GM12878 (cell line): ENCODE data around the gene RNU2-63P. TPM values are rescaled to one million over a fixed set of nuclear protein-coding genes. Genes with fewer than 3 reads are reported as not detected.

Experiments used
- ATAC-seq: fragments of 200-7000 bp; cut with Tn5 transposase; 3 replicates; pipeline ENCODE4 v1.9.1; 2020; ENCODE audit warnings: mild to moderate bottlenecking, moderate library complexity
- BruUV-seq: library from RNA; stranded (reverse); fragments of 400-500 nt; replicated peaks from 2 replicates; lab custom pipeline; 2021; lab: Mats Ljungman, UMichigan
- CTCF ChIA-PET: fragments of 300-600 bp; sonication (Branson Sonifier 250); formaldehyde crosslinking; extraction: SDS; loops from one replicate; lab custom pipeline; 2021; ENCODE audit warnings: inconsistent platforms; lab: Yijun Ruan, JAX
- POLR2A ChIA-PET: fragments of 350-600 bp; formaldehyde crosslinking; extraction: SDS; loops from one replicate; lab custom pipeline; 2021; ENCODE audit warnings: inconsistent platforms; lab: Charles Lee
- RAD21 ChIA-PET: fragments of 300-600 bp; sonication (Branson Sonifier 250); formaldehyde crosslinking; loops from one replicate; lab custom pipeline; 2023; ENCODE audit warnings: antibody characterized with exemption; ENCODE audit not compliant: unreplicated experiment; lab: Charles Lee
- SMC1A ChIA-PET: fragments of 300-600 bp; sonication (Branson Sonifier 250); formaldehyde crosslinking; loops from one replicate; lab custom pipeline; 2023; ENCODE audit not compliant: unreplicated experiment, uncharacterized antibody; lab: Charles Lee
- DNase-seq: peaks from one replicate; pipeline ENCODE4 v3.0.0-alpha.2; 2011; ENCODE audit warnings: low read depth, low spot score
- FAIRE-seq: peaks from 3 replicates; lab custom pipeline; 2011; peaks lifted over from hg19 to GRCh38; lab: Jason Lieb, UNC
- H2AFZ ChIP-seq: 2 replicates; pipeline ENCODE4 v1.6.0; 2011; ENCODE audit warnings: low read depth, low read length, control low read depth; ENCODE audit not compliant: control insufficient read depth
- H3K27ac ChIP-seq: 2 replicates; pipeline ENCODE4 v1.5.1; 2011; ENCODE audit warnings: control low read depth; ENCODE audit not compliant: control insufficient read depth, insufficient read depth
- H3K27me3 ChIP-seq, 2 experiments: replicated peaks in 1 of 2; 2 replicates each; pipeline versions ENCODE4 v1.6.0 to v1.6.1; 2011; ENCODE audit warnings: low read length in 1 of 2; ENCODE audit not compliant: control insufficient read depth in 2 of 2, insufficient read depth in 2 of 2
- H3K36me3 ChIP-seq, 2 experiments: 2 replicates each; pipeline ENCODE4 v1.5.1; 2011; ENCODE audit warnings: low read length in 1 of 2; ENCODE audit not compliant: control insufficient read depth in 2 of 2, insufficient read depth in 2 of 2
- H3K4me1 ChIP-seq: 2 replicates; pipeline ENCODE4 v1.6.1; 2011; ENCODE audit warnings: mild to moderate bottlenecking, low read length, moderate library complexity, mixed read lengths; ENCODE audit not compliant: control insufficient read depth, insufficient read depth
- H3K4me2 ChIP-seq: 2 replicates; pipeline ENCODE4 v1.6.0; 2011; ENCODE audit warnings: control low read depth; ENCODE audit not compliant: control insufficient read depth, insufficient read depth
- H3K4me3 ChIP-seq: fragments of 200-600 bp; sonication (generic); 2 replicates; pipeline ENCODE4 v1.5.1; 2016
- H3K79me2 ChIP-seq: 2 replicates; pipeline ENCODE4 v1.6.0; 2011; ENCODE audit warnings: low read length; ENCODE audit not compliant: control insufficient read depth, insufficient read depth
- H3K9ac ChIP-seq: 2 replicates; pipeline ENCODE4 v1.8.0; 2011; ENCODE audit warnings: low read length, control low read depth, mixed read lengths; ENCODE audit not compliant: control insufficient read depth, insufficient read depth
- H3K9me3 ChIP-seq: replicated peaks from 3 replicates; pipeline ENCODE4 v1.5.1; 2011; ENCODE audit warnings: mild to moderate bottlenecking, low read length; ENCODE audit not compliant: control insufficient read depth, insufficient read depth
- H4K20me1 ChIP-seq: 2 replicates; pipeline ENCODE4 v1.6.0; 2011; ENCODE audit not compliant: control insufficient read depth, insufficient read depth
- KLF5 ChIP-seq: fragments of 450-650 bp; IDR thresholded peaks from 2 replicates; pipeline ENCODE4 v1.6.1; 2014; ENCODE audit warnings: mild to moderate bottlenecking; ENCODE audit not compliant: partially characterized antibody
- MYC ChIP-seq: IDR thresholded peaks from 2 replicates; pipeline ENCODE4 v1.6.1; 2011; ENCODE audit warnings: mild to moderate bottlenecking, low read length, moderate library complexity, inconsistent platforms; ENCODE audit not compliant: insufficient read depth, insufficient replicate concordance, insufficient read length, severe bottlenecking
- NFYB ChIP-seq: IDR thresholded peaks from 2 replicates; pipeline ENCODE4 v1.6.1; 2011; ENCODE audit warnings: low read depth, mild to moderate bottlenecking, low read length, improper control_type of control experiment, moderate library complexity; ENCODE audit not compliant: insufficient read depth
- NR2F1 ChIP-seq: fragments of 450-650 bp; conservative IDR thresholded peaks from 2 replicates; pipeline ENCODE4 v1.6.1; 2017; ENCODE audit warnings: mild to moderate bottlenecking
- WGBS: methylation state at CpG from one replicate; pipeline ENCODE4 v1.1.6; 2016; ENCODE audit warnings: low lambda C conversion rate; ENCODE audit not compliant: insufficient replicate concordance, insufficient coverage; ENCODE audit errors: missing lambda C conversion rate; 5-methylcytosine and 5-hydroxymethylcytosine counted together
- in situ Hi-C: fragments of 300-500 bp; cut with MboI; formaldehyde crosslinking; loops from 9 replicates; pipeline ENCODE4 v1.14.3; 2018; ENCODE audit warnings: mixed read lengths
- intact Hi-C: fragments of 100-400 bp; cut with micrococcal nuclease; formaldehyde crosslinking; loops from one replicate; pipeline ENCODE4 v1.14.2; 2022; ENCODE audit not compliant: unreplicated experiment
- polyA plus RNA-seq, 11 experiments: library from polyadenylated mRNA; depleted of rRNA in 4 of 11; unstranded in 6 of 11; stranded (reverse) in 5 of 11; fragments of >200 nt; fragmentation: Nextera tagmentation in 4 of 11; fragmentation: Illumina TruSeq in 1 of 11; extraction: Ambion mirVana in 4 of 11; extraction: Trizol in 1 of 11; gene quantifications; 1 replicate in 1 of 11; 2 replicates in 10 of 11; pipeline versions ENCODE4 v1.2.1 to v1.2.3, GENCODE V29; 2011 to 2016; ENCODE audit warnings: inconsistent platforms in 2 of 11, missing spikeins in 2 of 11, low read depth in 1 of 11
- total RNA-seq, 4 experiments: library from RNA; depleted of rRNA in 3 of 4; stranded (reverse); fragments of >200 nt in 3 of 4; fragmentation: Illumina TruSeq in 1 of 4; extraction: Trizol in 1 of 4; gene quantifications; 2 replicates each; pipeline versions ENCODE4 v1.2.1 to v1.2.3, GENCODE V29; 2013 to 2021
- TF ChIP-seq, protein P1 (sequence below): IDR thresholded peaks from 2 replicates; pipeline ENCODE4 v1.6.1; 2011; ENCODE audit warnings: borderline replicate concordance, low read depth, mild to moderate bottlenecking, moderate library complexity, mixed read lengths, low read length; ENCODE audit not compliant: insufficient read depth; ENCODE audit errors: extremely low read length

The RNU2-63P gene
- total and polyA plus RNA-seq, 10 of the 15 experiments (the other 5 are each of a cell fraction or from before 2014, with no cell fraction given), result 10.7 to 117 (median 12.3) TPM; not detected in 5

- ChIA-PET SMC1A (no interaction called here), POLR2A (no interaction called here), CTCF (interaction anchor here (1.4 kb wide), 1 partner anchor 10 kb away, joined by 4 read pairs; no protein-coding TSS in a partner anchor), RAD21 (no interaction called here)
- Histone ChIP-seq H4K20me1 (no peaks in the 10 kb centered on the region), H3K36me3 (0 out of 4 replicates have a peak, but pooled peaks cover 0 to 3% of the 10 kb centered on the region in 2 experiments), H3K9ac (no peak overlapping the region), H2AFZ (no peak overlapping the region), H3K9me3 (no peaks in the 10 kb centered on the region), H3K27me3 (no peaks in the 10 kb centered on the region), H3K4me3 (no peak overlapping the region), H3K4me2 (no peak overlapping the region), H3K4me1 (no peaks in the 10 kb centered on the region), H3K79me2 (no peaks in the 10 kb centered on the region), H3K27ac (no peak overlapping the region)
- intact Hi-C loops (loop anchor here (10.0 kb wide), 1 partner anchor 59 kb away; no protein-coding TSS in a partner anchor), in situ Hi-C loops (no loop called here)
- no peak for TF ChIP-seq NFYB
- TF ChIP-seq KLF5, result no peak
- TF ChIP-seq NR2F1, result no peak
- no peak for TF ChIP-seq MYC
- FAIRE-seq, result no peak
- 98% methylated on average over 2 of the region's 2 CpGs for WGBS
- ATAC-seq, result no peak
- BruUV-seq, result no TSS peak
- DNase-seq, result no peak
Observed at GRCh38 chr2:88036182-88036581, 19.8 kb upstream of the RNU2-63P start.

DNA sequence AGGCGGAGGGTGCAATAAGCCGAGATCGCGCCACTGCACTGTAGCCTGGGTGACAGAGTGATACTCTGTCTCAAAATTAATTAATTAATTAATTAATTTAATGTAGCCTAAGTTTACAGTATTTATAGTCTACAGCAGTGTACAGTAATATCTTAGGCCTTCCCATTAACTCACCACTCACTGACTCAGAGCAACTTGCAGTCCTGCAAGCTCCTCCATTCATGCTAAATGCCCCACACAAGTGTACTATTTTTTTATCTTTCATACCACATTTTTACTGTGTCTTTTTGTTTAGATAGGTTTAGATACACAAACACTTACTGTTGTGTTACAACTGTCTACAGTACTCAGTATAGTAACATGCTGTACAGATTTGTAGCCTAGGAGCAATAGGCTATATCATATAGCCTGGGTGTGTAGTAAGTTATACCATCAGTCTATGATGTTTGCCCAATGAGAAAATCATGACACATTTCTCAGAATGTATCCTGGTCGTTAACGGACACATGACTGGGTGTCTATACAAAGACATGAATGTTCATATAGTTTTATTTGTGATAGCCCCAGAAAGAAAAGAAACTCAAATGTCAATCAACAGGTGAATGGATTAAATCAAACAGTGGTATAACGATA is 15.8 kb upstream of the RNU2-63P start:
- no peak for ATAC-seq
- no peaks in the 10 kb centered on the region for H3K4me1 ChIP-seq
- H3K9me3 ChIP-seq, result no peaks in the 10 kb centered on the region
- ChIA-PET RAD21 (no interaction called here), CTCF (interaction anchor here (1.1 kb wide), 1 partner anchor 28 kb away, joined by 4 read pairs; no protein-coding TSS in a partner anchor), POLR2A (no interaction called here), SMC1A (no interaction called here)
- H3K27ac ChIP-seq, result no peak overlapping the region
- H3K4me3 ChIP-seq, result no peak overlapping the region
- in situ Hi-C loops (no loop called here), intact Hi-C loops (loop anchor here (10.0 kb wide), 1 partner anchor 63 kb away; no protein-coding TSS in a partner anchor)
- no peaks in the 10 kb centered on the region for H3K27me3 ChIP-seq
- H3K79me2 ChIP-seq, result no peaks in the 10 kb centered on the region
- no peak overlapping the region for H3K9ac ChIP-seq
- H3K36me3 ChIP-seq, result peaks cover 0 to 3% of the 10 kb centered on the region in 2 experiments; a peak in 1 of 4 replicates
- no peak for FAIRE-seq
- H2AFZ ChIP-seq, result no peak overlapping the region
- TF ChIP-seq, protein P1, sequence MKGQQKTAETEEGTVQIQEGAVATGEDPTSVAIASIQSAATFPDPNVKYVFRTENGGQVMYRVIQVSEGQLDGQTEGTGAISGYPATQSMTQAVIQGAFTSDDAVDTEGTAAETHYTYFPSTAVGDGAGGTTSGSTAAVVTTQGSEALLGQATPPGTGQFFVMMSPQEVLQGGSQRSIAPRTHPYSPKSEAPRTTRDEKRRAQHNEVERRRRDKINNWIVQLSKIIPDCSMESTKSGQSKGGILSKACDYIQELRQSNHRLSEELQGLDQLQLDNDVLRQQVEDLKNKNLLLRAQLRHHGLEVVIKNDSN, result no peak
- WGBS, result 91% methylated on average over 7 of the region's 7 CpGs
- no peaks in the 10 kb centered on the region for H4K20me1 ChIP-seq
- BruUV-seq, result no TSS peak
- no peak overlapping the region for H3K4me2 ChIP-seq
- DNase-seq, result no peak
